ENCODE data around the gene IPO13.

GRCh38 chr1:43983253-43983899 is 36.6 kb downstream of the IPO13 start:
- TF ChIP-seq CTCF (IDR thresholded peaks at IDR 0.05) = no peak
- no peak for TF ChIP-seq POLR2AphosphoS5 (IDR thresholded peaks at IDR 0.05)

Measured in upper lobe of left lung (tissue), 4 donors.